Measurements from ENCODE around the gene ALOX5.

GRCh38 chr10:45452743-45453452, 78.9 kb downstream of the ALOX5 start:
- TF ChIP-seq EZH2 (IDR thresholded peaks at IDR 0.05; ENCODE audit: low read length, unreplicated experiment) (no peak), CTCF (conservative IDR thresholded peaks at IDR 0.05; ENCODE audit: low read depth, low read length) (no peak), EZH2phosphoT487 (IDR thresholded peaks at IDR 0.05; ENCODE audit: borderline replicate concordance, low read length) (no peak)
